WTC11 (cell line): ENCODE results near the gene GPC5. TPM values are rescaled to one million over a fixed set of nuclear protein-coding genes. Genes with fewer than 3 reads are reported as not detected.

Experiments
- ATAC-seq: fragments of 200-7000 bp; cut with Tn5 transposase; 2 replicates; pipeline ENCODE4 v1.10.0; 2021; ENCODE audit warnings: mild to moderate bottlenecking, moderate library complexity
- CTCF ChIA-PET: fragments of 300-600 bp; sonication (Branson Sonifier 250); formaldehyde crosslinking; loops from one replicate; lab custom pipeline; 2021; ENCODE audit warnings: antibody characterized with exemption; lab: Charles Lee
- POLR2A ChIA-PET: fragments of 350-600 bp; sonication (Branson Sonifier 250); formaldehyde crosslinking; loops from one replicate; lab custom pipeline; 2021; ENCODE audit warnings: antibody characterized with exemption; lab: Charles Lee
- DNase-seq: peaks from one replicate; pipeline ENCODE4 v3.0.0; 2021; ENCODE audit warnings: low spot score
- H3K27ac Mint-ChIP-seq: 2 replicates; pipeline ENCODE4 v1.8.0; 2021; ENCODE audit warnings: mixed read lengths
- H3K27me3 Mint-ChIP-seq: 2 replicates; pipeline ENCODE4 v1.8.0; 2021; ENCODE audit warnings: low read depth, mild to moderate bottlenecking, moderate library complexity, mixed read lengths
- H3K36me3 Mint-ChIP-seq: 2 replicates; pipeline ENCODE4 v1.8.0; 2021; ENCODE audit warnings: mixed read lengths
- H3K4me1 Mint-ChIP-seq: 2 replicates; pipeline ENCODE4 v1.8.0; 2022; ENCODE audit warnings: mixed read lengths
- H3K4me3 Mint-ChIP-seq: 2 replicates; pipeline ENCODE4 v1.8.0; 2021; ENCODE audit warnings: mild to moderate bottlenecking, moderate library complexity, mixed read lengths
- H3K9me3 Mint-ChIP-seq: 2 replicates; pipeline ENCODE4 v1.8.0; 2021; ENCODE audit warnings: mixed read lengths
- ATF1 ChIP-seq: sonication (generic); formaldehyde crosslinking; IDR thresholded peaks from 2 replicates; pipeline ENCODE4 v1.8.1; 2023; ENCODE audit warnings: mild to moderate bottlenecking, moderate library complexity, missing genetic modification reagents
- CREB1 ChIP-seq: sonication (generic); formaldehyde crosslinking; IDR thresholded peaks from 2 replicates; pipeline ENCODE4 v1.8.0; 2023; ENCODE audit warnings: mild to moderate bottlenecking, missing genetic modification reagents
- CREM ChIP-seq: sonication (generic); formaldehyde crosslinking; IDR thresholded peaks from 2 replicates; pipeline ENCODE4 v1.8.1; 2022; ENCODE audit warnings: mild to moderate bottlenecking, missing genetic modification reagents, moderate library complexity
- ETV6 ChIP-seq: sonication (generic); formaldehyde crosslinking; IDR thresholded peaks from 2 replicates; pipeline ENCODE4 v1.8.1; 2022; ENCODE audit warnings: mild to moderate bottlenecking, missing genetic modification reagents
- FOXJ3 ChIP-seq: sonication (generic); formaldehyde crosslinking; IDR thresholded peaks from 2 replicates; pipeline ENCODE4 v1.9.0; 2021; ENCODE audit warnings: missing genetic modification reagents, mild to moderate bottlenecking, borderline replicate concordance
- GABPB1 ChIP-seq: sonication (generic); formaldehyde crosslinking; IDR thresholded peaks from 2 replicates; pipeline ENCODE4 v1.8.1; 2023; ENCODE audit warnings: mild to moderate bottlenecking, missing genetic modification reagents
- GTF2I ChIP-seq: fragments of 250-450 bp; sonication (Bioruptor Pico); conservative IDR thresholded peaks from 2 replicates; pipeline ENCODE4 v1.4.0; 2021; ENCODE audit warnings: mild to moderate bottlenecking
- JUN ChIP-seq: sonication (generic); formaldehyde crosslinking; IDR thresholded peaks from 2 replicates; pipeline ENCODE4 v1.8.0; 2023; ENCODE audit warnings: mild to moderate bottlenecking, missing genetic modification reagents
- MYBL2 ChIP-seq: sonication (generic); formaldehyde crosslinking; IDR thresholded peaks from 2 replicates; pipeline ENCODE4 v1.8.1; 2023; ENCODE audit warnings: mild to moderate bottlenecking, moderate library complexity, missing genetic modification reagents
- NFYB ChIP-seq: sonication (generic); formaldehyde crosslinking; conservative IDR thresholded peaks from 2 replicates; pipeline ENCODE4 v1.8.0; 2022; ENCODE audit warnings: low read depth, missing genetic modification reagents
- NR3C1 ChIP-seq: sonication (generic); formaldehyde crosslinking; conservative IDR thresholded peaks from 2 replicates; pipeline ENCODE4 v1.8.1; 2023; ENCODE audit warnings: low read depth, mild to moderate bottlenecking, missing genetic modification reagents
- OVOL2 ChIP-seq: fragments of 250-450 bp; sonication (Bioruptor Pico); IDR thresholded peaks from 2 replicates; pipeline ENCODE4 v1.9.0; 2021; ENCODE audit warnings: mild to moderate bottlenecking, borderline replicate concordance
- SMAD4 ChIP-seq: sonication (generic); formaldehyde crosslinking; IDR thresholded peaks from 2 replicates; pipeline ENCODE4 v1.8.0; 2022; ENCODE audit warnings: mild to moderate bottlenecking, missing genetic modification reagents
- TEAD1 ChIP-seq: sonication (generic); formaldehyde crosslinking; IDR thresholded peaks from 2 replicates; pipeline ENCODE4 v1.8.0; 2022; ENCODE audit warnings: mild to moderate bottlenecking, missing genetic modification reagents
- TP53 ChIP-seq: sonication (generic); formaldehyde crosslinking; IDR thresholded peaks from 2 replicates; pipeline ENCODE4 v1.8.1; 2023; ENCODE audit warnings: mild to moderate bottlenecking, missing genetic modification reagents
- ZBTB21 ChIP-seq: sonication (generic); formaldehyde crosslinking; IDR thresholded peaks from 2 replicates; pipeline ENCODE4 v1.8.1; 2023; ENCODE audit warnings: mild to moderate bottlenecking, missing genetic modification reagents, borderline replicate concordance
- ZNF396 ChIP-seq: fragments of 250-450 bp; sonication (Bioruptor Pico); IDR thresholded peaks from 2 replicates; pipeline ENCODE4 v1.8.0; 2021; ENCODE audit warnings: mild to moderate bottlenecking, moderate library complexity, borderline replicate concordance
- ZNF671 ChIP-seq: fragments of 250-450 bp; sonication (Bioruptor Pico); IDR thresholded peaks from 2 replicates; pipeline ENCODE4 v1.8.0; 2021; ENCODE audit warnings: mild to moderate bottlenecking
- total RNA-seq: library from RNA; stranded (reverse); gene quantifications from 3 replicates; pipeline ENCODE4 v1.2.3, GENCODE V29; 2021
- TF ChIP-seq, protein P1 (sequence below): sonication (generic); formaldehyde crosslinking; IDR thresholded peaks from 2 replicates; pipeline ENCODE4 v1.8.1; 2023; ENCODE audit warnings: mild to moderate bottlenecking, missing genetic modification reagents
- TF ChIP-seq, protein P2 (sequence below): sonication (generic); formaldehyde crosslinking; IDR thresholded peaks from 2 replicates; pipeline ENCODE4 v1.8.0; 2022; ENCODE audit warnings: mild to moderate bottlenecking, missing genetic modification reagents
- TF ChIP-seq, protein P3 (sequence below): sonication (generic); formaldehyde crosslinking; IDR thresholded peaks from 2 replicates; pipeline ENCODE4 v1.8.0; 2023; ENCODE audit warnings: missing genetic modification reagents
- TF ChIP-seq, protein P4 (sequence below): fragments of 200-600 bp; IDR thresholded peaks from 2 replicates; pipeline ENCODE4 v1.8.0; 2022; ENCODE audit warnings: antibody characterized with exemption
- TF ChIP-seq, protein P5 (sequence below): sonication (generic); formaldehyde crosslinking; IDR thresholded peaks from 2 replicates; pipeline ENCODE4 v1.8.1; 2022; ENCODE audit warnings: mild to moderate bottlenecking, moderate library complexity, missing genetic modification reagents
- TF ChIP-seq, protein P6 (sequence below): sonication (generic); formaldehyde crosslinking; IDR thresholded peaks from 2 replicates; pipeline ENCODE4 v1.8.0; 2022; ENCODE audit warnings: mild to moderate bottlenecking, missing genetic modification reagents
- TF ChIP-seq, protein P7 (sequence below): sonication (generic); formaldehyde crosslinking; IDR thresholded peaks from 2 replicates; pipeline ENCODE4 v1.8.1; 2023; ENCODE audit warnings: mild to moderate bottlenecking, missing genetic modification reagents, moderate library complexity

GPC5 gene
- total RNA-seq, 1 experiment from 2014 or later = 0.46 TPM

DNA sequence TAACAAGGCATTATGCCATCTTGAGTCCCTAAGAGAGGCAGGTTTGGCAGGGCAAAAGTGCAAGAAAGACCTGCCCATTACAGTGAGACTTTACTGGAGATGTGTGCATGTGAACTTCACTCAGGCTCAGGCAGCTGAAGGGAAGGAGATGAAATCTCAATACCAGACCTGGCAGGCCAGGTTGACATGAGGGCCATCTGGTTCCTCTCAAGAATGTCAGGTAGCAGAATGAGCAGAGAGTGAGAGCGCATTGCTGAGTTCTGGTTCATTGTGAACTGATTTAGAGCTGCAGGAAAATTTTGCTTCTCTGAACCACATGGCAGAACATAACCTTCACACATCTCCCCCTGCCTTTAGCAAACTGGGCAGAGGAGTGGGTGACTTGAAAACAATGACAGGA lies 406.3 kb downstream of the GPC5 start:
- DNase-seq = no peak
- POLR2A ChIA-PET = no interaction called here
- no peaks in the 10 kb centered on the region for H3K27me3 Mint-ChIP-seq
- ATAC-seq = peak; percentile 69
- peak overlapping the region; percentile 88 for H3K27ac Mint-ChIP-seq
- no peak overlapping the region for H3K4me3 Mint-ChIP-seq
- TF ChIP-seq OVOL2 (CRISPR knock-in tag) = no peak
- no peak for TF ChIP-seq NFYB
- TF ChIP-seq TEAD1 (CRISPR knock-in tag) = no peak
- TF ChIP-seq MYBL2 (CRISPR knock-in tag) = no peak
- TF ChIP-seq JUN = no peak
- TF ChIP-seq, protein P1, sequence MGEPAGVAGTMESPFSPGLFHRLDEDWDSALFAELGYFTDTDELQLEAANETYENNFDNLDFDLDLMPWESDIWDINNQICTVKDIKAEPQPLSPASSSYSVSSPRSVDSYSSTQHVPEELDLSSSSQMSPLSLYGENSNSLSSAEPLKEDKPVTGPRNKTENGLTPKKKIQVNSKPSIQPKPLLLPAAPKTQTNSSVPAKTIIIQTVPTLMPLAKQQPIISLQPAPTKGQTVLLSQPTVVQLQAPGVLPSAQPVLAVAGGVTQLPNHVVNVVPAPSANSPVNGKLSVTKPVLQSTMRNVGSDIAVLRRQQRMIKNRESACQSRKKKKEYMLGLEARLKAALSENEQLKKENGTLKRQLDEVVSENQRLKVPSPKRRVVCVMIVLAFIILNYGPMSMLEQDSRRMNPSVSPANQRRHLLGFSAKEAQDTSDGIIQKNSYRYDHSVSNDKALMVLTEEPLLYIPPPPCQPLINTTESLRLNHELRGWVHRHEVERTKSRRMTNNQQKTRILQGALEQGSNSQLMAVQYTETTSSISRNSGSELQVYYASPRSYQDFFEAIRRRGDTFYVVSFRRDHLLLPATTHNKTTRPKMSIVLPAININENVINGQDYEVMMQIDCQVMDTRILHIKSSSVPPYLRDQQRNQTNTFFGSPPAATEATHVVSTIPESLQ = no peak
- TF ChIP-seq, protein P2, sequence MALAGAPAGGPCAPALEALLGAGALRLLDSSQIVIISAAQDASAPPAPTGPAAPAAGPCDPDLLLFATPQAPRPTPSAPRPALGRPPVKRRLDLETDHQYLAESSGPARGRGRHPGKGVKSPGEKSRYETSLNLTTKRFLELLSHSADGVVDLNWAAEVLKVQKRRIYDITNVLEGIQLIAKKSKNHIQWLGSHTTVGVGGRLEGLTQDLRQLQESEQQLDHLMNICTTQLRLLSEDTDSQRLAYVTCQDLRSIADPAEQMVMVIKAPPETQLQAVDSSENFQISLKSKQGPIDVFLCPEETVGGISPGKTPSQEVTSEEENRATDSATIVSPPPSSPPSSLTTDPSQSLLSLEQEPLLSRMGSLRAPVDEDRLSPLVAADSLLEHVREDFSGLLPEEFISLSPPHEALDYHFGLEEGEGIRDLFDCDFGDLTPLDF (CRISPR knock-in tag) = no peak
- no peak for TF ChIP-seq ZNF396 (CRISPR knock-in tag)
- TF ChIP-seq GABPB1 (CRISPR knock-in tag) = no peak
- TF ChIP-seq, protein P3, sequence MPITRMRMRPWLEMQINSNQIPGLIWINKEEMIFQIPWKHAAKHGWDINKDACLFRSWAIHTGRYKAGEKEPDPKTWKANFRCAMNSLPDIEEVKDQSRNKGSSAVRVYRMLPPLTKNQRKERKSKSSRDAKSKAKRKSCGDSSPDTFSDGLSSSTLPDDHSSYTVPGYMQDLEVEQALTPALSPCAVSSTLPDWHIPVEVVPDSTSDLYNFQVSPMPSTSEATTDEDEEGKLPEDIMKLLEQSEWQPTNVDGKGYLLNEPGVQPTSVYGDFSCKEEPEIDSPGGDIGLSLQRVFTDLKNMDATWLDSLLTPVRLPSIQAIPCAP (CRISPR knock-in tag) = no peak
- TF ChIP-seq, protein P4, sequence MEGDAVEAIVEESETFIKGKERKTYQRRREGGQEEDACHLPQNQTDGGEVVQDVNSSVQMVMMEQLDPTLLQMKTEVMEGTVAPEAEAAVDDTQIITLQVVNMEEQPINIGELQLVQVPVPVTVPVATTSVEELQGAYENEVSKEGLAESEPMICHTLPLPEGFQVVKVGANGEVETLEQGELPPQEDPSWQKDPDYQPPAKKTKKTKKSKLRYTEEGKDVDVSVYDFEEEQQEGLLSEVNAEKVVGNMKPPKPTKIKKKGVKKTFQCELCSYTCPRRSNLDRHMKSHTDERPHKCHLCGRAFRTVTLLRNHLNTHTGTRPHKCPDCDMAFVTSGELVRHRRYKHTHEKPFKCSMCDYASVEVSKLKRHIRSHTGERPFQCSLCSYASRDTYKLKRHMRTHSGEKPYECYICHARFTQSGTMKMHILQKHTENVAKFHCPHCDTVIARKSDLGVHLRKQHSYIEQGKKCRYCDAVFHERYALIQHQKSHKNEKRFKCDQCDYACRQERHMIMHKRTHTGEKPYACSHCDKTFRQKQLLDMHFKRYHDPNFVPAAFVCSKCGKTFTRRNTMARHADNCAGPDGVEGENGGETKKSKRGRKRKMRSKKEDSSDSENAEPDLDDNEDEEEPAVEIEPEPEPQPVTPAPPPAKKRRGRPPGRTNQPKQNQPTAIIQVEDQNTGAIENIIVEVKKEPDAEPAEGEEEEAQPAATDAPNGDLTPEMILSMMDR = no peak
- no peak for TF ChIP-seq CREM
- no peaks in the 10 kb centered on the region for H3K36me3 Mint-ChIP-seq
- peaks cover 5% of the 10 kb centered on the region for H3K9me3 Mint-ChIP-seq
- CTCF ChIA-PET = interaction anchor here (0.6 to 1.3 kb wide), 4 partner anchors 11 to 120 kb away, joined by 3 to 4 read pairs (median 3); no protein-coding TSS in a partner anchor
- H3K4me1 Mint-ChIP-seq = peaks cover 44% of the 10 kb centered on the region

DNA sequence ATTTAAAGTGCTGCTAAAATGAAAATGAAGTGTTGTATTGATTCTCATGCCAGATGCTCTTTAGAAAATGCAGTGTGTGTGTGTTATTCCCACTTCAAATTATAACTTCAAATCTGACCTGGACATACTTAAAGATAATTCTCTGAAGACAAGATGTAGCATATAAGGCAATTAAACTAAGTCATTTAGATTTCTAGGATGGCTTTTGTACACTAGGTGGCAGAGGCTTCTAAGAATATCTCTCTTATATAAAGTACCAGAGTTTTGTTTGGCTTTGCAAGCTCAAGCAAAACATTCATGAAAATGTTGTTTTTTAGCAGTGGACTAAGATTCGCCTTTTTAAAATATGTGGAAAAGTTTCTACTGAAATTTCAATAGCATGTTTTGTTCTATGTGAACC lies 407.2 kb downstream of the GPC5 start:
- TF ChIP-seq TP53 (CRISPR knock-in tag) (no peak), ZBTB21 (CRISPR knock-in tag) (no peak), ATF1 (CRISPR knock-in tag) (no peak), SMAD4 (no peak)
- Mint-ChIP-seq H3K27ac (no peak overlapping the region), H3K36me3 (no peaks in the 10 kb centered on the region), H3K9me3 (peaks cover 5% of the 10 kb centered on the region), H3K4me1 (peaks cover 53% of the 10 kb centered on the region), H3K4me3 (no peak overlapping the region), H3K27me3 (no peaks in the 10 kb centered on the region)
- no peak for DNase-seq
- ChIA-PET POLR2A (interaction anchor here (0.7 kb wide), 1 partner anchor 215 kb away, joined by 12 read pairs; no protein-coding TSS in a partner anchor), CTCF (interaction anchor here (0.6 to 1.3 kb wide), 6 partner anchors 9 to 137 kb away, joined by 3 to 6 read pairs (median 3); no protein-coding TSS in a partner anchor)
- ATAC-seq = peak; percentile 38; the same call in 1 of the 2 replicates

DNA sequence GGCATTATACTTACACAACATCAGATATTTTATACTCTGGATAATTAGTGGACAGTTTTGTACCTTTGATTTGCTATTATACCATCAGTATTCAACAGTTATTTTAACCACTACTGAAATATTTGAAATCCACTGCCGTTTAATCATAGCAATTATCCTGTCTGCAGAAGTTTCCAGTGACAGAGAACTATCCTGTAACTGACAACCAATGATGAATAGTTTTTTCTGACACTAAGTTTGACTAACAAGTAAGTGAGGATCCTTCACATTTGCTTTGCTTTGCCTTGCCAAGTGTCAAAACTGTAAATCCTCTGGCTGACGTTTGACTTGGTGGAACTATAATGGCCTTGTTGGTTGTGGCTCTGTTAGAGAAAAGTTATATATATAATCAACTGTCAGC lies 410.7 kb downstream of the GPC5 start:
- Mint-ChIP-seq H3K4me1 (peaks cover 78% of the 10 kb centered on the region), H3K27me3 (no peaks in the 10 kb centered on the region), H3K27ac (no peak overlapping the region), H3K9me3 (no peaks in the 10 kb centered on the region), H3K36me3 (no peaks in the 10 kb centered on the region), H3K4me3 (no peak overlapping the region)
- POLR2A ChIA-PET = no interaction called here
- DNase-seq = no peak
- no peak for ATAC-seq
- CTCF ChIA-PET = no interaction called here
- TF ChIP-seq, protein P5, sequence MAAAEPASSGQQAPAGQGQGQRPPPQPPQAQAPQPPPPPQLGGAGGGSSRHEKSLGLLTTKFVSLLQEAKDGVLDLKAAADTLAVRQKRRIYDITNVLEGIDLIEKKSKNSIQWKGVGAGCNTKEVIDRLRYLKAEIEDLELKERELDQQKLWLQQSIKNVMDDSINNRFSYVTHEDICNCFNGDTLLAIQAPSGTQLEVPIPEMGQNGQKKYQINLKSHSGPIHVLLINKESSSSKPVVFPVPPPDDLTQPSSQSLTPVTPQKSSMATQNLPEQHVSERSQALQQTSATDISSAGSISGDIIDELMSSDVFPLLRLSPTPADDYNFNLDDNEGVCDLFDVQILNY (CRISPR knock-in tag) = no peak
- TF ChIP-seq GTF2I (CRISPR knock-in tag) (no peak), TEAD1 (CRISPR knock-in tag) (no peak), ZNF671 (CRISPR knock-in tag) (no peak), NR3C1 (CRISPR knock-in tag) (no peak), CREB1 (CRISPR knock-in tag) (no peak), FOXJ3 (CRISPR knock-in tag) (no peak), ETV6 (CRISPR knock-in tag) (no peak)
- TF ChIP-seq, protein P6, sequence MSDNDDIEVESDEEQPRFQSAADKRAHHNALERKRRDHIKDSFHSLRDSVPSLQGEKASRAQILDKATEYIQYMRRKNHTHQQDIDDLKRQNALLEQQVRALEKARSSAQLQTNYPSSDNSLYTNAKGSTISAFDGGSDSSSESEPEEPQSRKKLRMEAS (CRISPR knock-in tag) = no peak
- TF ChIP-seq, protein P7, sequence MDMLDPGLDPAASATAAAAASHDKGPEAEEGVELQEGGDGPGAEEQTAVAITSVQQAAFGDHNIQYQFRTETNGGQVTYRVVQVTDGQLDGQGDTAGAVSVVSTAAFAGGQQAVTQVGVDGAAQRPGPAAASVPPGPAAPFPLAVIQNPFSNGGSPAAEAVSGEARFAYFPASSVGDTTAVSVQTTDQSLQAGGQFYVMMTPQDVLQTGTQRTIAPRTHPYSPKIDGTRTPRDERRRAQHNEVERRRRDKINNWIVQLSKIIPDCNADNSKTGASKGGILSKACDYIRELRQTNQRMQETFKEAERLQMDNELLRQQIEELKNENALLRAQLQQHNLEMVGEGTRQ (CRISPR knock-in tag) = no peak
